Measurements from ENCODE around the gene SOAT2.

DNA sequence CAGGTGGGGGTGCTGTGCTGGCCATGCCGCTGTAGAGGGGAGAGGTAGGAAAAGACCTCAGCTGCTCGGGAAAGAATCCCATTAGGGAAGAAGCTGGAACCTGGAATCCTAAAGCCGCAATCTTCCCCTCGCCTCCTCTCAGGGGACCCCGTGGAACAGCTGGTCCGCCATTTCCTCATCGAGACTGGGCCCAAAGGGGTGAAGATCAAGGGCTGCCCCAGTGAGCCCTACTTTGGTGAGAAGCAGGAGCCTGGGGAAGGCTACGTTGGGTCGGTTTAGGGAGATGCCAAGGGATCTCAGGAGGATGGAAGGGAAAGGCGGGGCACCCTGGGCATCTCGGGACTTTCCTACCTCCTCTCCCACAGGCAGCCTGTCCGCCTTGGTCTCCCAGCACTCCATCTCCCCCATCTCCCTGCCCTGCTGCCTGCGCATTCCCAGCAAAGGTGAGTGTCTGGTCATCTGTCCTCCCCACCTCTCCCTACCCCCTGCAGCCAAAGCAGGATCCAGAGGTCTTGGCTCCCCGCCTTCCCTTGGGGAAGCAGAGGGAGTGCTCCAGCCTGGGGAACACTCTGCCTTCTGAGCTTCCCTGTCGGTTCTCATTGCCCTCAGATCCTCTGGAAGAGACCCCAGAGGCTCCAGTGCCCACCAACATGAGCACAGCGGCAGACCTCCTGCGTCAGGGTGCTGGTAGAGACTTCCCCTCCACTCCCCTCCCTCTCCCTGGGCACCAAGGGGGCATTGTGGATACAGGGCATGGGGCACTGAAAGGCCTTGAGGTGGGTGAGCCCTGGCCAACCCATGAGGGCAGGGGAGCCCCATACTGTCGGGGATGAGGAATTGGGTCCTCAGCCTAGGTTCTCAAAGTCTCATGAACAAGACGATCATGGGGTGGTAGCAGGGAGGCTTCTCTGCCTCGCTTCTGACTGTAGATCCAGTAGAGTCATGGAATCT is 41.0 kb upstream of the SOAT2 start:
- TF ChIP-seq, protein P1, sequence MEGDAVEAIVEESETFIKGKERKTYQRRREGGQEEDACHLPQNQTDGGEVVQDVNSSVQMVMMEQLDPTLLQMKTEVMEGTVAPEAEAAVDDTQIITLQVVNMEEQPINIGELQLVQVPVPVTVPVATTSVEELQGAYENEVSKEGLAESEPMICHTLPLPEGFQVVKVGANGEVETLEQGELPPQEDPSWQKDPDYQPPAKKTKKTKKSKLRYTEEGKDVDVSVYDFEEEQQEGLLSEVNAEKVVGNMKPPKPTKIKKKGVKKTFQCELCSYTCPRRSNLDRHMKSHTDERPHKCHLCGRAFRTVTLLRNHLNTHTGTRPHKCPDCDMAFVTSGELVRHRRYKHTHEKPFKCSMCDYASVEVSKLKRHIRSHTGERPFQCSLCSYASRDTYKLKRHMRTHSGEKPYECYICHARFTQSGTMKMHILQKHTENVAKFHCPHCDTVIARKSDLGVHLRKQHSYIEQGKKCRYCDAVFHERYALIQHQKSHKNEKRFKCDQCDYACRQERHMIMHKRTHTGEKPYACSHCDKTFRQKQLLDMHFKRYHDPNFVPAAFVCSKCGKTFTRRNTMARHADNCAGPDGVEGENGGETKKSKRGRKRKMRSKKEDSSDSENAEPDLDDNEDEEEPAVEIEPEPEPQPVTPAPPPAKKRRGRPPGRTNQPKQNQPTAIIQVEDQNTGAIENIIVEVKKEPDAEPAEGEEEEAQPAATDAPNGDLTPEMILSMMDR (conservative IDR thresholded peaks at IDR 0.05 in 1 of 2, IDR thresholded peaks at IDR 0.05 in 1 of 2; ENCODE audit: low read depth in 1 of 2, low read length in 2 of 2), result no peak
- TF ChIP-seq EZH2 (IDR thresholded peaks at IDR 0.05; ENCODE audit: low read length, missing control alignments), result no peak
